G401.6 (cell line): Measurements from ENCODE around the gene OR6X1.

Experiments used
- FAIRE-seq: peaks from 2 replicates; lab custom pipeline; 2012; peaks lifted over from hg19 to GRCh38; lab: Jason Lieb, UNC

The OR6X1 gene

DNA sequence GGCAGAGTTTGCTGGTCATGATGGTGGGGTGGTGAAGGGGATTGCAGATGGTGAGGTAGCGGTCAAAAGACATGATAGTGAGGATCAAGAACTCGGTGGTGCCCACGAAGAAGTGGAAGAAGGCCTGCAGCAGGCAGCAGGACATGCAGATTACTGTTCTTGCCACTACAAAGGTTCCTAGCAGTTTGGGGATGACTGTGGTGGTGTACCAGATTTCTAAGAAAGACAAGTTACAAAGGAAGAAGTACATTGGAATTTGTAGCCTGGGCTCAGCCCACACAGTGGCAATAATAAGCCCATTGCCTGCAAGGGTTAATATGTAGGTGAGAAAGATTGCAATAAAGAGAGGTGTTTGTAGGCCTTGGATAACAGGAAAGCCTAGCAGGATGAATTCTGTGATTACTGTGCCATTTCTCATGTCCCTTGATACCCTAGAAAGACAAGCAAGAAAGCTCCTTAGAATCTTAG is at the start of gene OR6X1:
OR6X1 (minus strand) TSS at position 418 of the 468 bp plus-strand sequence; CDS start at position 418, 0 bp downstream.
- FAIRE-seq: no peak

DNA sequence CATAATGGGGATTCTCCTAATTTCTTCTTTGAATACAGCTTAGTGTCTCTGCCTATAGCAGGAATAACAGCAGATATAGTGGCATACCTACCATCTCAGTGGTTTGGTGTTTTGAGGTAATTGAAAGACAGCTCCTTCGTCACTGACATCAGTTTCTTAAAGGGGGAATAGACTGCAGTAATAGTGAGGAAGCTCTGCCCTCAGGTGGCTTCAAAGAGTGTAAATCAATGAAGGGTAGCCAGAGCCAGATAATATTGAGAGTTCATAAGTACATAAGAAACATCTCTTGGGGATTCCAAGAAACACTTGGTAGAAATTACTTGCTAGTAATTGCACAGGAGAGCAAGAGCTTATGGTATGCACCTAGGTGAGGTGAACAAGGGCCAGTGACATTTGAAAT is 47.4 kb upstream of the OR6X1 start:
- FAIRE-seq: no peak

DNA sequence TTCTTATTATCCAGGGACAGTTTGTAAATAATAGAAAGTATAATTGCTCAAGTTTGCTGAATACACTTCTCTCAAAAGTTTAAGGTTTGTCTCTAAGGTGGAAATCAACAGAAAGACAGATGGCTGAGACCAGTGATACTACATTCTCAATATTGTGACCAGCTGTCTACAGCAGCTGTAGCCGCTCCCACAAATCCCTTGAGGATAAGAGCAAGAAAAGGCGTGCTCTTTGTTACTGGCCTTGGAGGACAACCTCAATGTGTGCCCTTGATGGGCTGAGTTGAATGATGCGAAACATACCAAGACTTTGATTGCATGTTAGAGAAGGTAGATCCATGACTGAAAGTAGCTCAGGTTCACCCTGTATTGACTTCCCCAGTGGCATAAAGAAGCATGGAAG is 45.7 kb upstream of the OR6X1 start:
- no peak for FAIRE-seq

DNA sequence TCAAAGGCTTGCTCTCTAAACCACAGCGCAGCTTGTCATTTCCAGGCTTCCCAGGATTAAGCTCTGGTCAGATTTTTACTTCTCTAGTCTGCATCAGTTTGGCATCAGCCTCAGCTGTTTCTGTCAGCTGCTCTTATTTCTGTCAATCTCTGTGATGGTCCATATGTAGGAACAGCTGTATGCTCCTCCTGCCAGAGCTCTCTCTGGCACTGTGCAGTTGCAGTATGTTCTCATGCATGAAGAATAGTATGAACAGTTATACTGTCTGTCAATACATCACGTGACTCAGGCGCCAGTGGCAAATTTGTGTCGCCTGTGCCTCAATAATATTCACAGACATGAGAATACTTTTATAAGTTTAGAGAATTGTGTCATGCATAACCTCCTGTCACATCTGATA is 45.1 kb upstream of the OR6X1 start:
- no peak for FAIRE-seq

DNA sequence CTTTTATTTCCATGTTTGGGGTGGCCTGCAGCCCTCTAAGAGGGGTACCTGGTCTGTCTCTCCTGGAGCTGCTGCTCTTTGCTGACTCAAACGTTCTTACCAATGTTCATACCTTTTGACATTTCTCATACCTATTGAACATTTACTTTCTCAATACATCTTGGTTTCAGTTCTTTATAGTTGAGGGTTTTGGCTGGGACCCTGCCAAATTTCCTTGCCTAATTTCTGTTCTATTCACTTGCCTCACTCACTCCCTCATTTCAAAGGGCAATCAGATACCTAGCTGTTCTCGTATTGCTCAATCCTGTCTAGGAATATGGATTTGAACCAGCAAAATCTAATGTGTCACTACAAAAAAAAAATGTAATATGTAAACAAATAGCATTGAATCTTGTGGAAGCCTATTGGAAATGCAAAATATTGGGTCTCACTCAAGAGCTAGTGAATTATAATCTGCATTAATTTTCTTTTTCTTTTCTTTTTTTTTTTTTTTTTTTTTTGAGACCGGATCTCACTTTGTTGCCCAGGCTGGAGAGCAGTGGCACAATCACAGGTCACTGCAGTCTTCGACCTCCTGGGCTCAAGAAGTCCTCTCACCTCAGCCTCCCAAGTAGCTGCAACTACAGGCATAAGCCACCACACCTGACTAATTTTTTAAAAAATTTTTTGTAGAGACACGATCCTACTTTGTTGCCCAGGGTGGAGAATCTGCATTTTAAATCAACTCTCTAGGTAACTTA is 44.4 kb upstream of the OR6X1 start:
- no peak for FAIRE-seq

- no peak for FAIRE-seq
Measured at GRCh38 chr11:123798079-123798478, 43.8 kb upstream of the OR6X1 start.

GRCh38 chr11:123797541-123797940 is 43.2 kb upstream of the OR6X1 start:
- no peak for FAIRE-seq

DNA sequence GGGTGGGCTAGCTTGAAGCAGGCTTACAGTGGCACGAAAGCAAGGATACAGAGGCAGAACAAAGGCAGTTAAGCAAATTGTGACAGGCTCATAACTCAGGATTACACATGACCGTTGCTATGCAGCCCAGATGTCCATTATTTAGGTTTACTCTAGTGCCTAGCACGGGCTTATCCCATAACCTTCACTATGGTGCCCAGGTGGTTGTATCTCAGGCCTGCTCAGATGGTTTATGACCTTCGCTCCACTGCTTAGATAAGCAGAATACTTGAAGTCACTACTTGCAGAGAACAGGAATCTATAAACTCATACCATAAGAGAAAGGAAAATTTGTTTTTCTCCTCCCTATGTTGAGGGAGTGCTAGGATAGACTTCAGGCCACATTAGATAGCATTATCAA is 42.8 kb upstream of the OR6X1 start:
- no peak for FAIRE-seq

- FAIRE-seq: no peak
Measured at GRCh38 chr11:123796226-123796625, 41.9 kb upstream of the OR6X1 start.

DNA sequence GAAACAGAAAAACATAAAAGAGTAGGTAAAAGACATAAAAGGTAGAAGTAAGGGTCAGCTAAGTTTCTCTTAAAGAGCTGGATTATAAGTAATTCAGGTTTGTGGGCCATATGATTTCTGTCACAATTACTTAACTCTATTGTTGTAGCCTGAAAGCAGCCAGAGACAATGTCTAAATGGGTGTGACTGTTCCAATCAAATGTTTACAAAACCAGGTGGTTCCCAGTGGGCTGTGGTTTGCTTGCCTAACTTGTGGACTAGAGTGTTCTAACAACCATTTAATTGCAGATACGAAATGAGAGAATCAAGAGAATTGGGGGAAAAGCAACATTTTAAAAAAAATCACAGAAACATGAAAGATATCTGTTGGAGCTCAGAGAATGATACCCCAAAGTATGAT is 29.2 kb upstream of the OR6X1 start:
- no peak for FAIRE-seq

DNA sequence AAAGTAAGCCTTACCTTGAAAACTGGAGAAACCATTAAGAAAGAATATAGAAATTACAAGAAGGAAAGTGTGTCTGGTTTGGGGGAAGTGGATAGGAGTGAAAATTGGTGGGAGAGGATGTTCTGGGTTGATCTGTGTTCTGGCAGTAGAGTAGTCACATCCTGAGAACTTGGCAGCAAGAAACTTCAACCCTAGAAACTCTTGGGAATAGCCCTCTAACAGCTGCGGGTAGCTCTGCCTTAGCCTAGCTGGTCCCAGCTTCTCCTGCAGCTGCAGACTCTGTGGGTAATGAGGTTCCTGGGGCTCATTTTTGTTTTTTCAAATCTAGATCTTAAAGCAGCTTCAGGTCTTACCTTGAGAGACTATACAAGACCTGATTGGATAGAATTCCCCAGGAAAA is 24.2 kb upstream of the OR6X1 start:
- no peak for FAIRE-seq

DNA sequence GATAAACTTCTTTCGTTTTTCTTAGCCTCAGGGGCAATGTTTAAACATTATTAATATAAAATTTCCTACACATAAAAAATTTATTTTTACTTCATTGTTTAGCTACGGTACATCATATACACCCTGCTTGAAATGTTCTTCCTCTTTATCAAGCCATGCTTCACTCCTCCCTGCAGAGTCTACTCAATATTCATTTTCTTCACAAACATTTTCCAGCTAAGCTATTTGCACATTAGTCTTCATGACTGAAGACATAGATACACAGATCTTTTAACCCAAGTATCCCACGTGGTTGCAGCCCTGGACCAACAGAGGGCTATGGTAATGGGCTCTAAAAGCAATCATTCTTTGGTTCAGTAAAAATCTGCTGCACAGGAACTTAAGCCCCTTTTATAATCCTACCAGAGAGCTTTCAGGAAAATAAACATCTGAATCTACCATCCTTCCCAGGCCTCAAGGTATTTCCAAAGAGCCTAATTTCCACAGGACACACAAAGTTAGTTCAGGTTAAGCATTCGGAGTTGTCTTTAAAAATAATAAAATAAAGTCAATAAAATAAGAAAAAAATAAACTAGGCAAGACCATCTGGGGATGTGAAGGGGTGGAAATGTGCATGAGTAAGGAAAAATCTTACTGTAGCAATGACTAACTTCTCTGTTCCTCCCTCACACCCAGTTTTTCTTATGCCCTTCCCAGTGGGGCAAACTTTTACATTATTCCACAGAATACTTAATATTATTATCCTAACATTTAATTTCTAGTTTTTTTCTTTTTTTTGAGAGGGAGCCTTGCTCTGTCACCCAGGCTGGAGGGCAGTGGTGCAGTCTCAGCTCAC is 21.6 kb upstream of the OR6X1 start:
- no peak for FAIRE-seq

DNA sequence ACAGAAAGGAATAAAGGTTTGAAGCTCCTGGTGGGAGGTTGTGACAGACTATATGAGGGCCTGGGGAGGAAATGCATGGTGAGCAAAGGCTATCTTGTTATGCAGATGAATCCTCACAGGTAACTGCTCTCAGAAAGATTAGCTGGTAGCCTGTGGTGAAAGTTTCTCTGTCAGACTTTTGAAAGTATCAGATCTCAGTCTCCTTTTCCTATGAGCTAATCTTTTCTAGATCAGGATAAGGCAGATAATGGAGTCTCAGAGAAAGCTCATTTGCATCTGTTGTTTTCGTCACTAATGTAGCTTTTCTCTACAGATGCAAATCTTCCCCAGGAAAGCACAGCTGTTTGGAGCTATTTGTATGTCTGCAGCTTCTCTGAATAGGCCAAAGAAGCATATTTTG is 21.0 kb upstream of the OR6X1 start:
- FAIRE-seq: no peak

GRCh38 chr11:123773959-123774358 is 19.6 kb upstream of the OR6X1 start:
- FAIRE-seq: no peak

- no peak for FAIRE-seq
Measured at GRCh38 chr11:123773026-123773425, 18.7 kb upstream of the OR6X1 start.

DNA sequence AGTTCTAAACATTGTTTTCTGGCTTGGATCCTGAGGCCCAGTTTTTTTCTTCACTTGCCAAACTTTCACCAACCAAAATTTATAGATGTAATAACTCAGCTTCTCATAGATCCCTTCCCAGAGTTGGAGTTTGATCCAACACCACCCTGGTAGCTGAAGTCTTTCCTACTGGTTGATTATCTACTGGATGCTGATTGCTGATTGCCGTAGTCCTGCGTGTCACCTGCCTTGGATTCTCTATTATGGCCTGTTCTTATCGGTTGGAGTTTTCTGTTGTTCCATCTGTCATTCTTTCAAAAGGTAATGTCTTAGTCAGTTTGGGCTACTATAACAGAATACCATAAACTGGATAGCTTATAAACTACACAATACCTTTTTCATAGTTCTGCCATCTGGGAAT is 17.3 kb upstream of the OR6X1 start:
- FAIRE-seq: no peak

DNA sequence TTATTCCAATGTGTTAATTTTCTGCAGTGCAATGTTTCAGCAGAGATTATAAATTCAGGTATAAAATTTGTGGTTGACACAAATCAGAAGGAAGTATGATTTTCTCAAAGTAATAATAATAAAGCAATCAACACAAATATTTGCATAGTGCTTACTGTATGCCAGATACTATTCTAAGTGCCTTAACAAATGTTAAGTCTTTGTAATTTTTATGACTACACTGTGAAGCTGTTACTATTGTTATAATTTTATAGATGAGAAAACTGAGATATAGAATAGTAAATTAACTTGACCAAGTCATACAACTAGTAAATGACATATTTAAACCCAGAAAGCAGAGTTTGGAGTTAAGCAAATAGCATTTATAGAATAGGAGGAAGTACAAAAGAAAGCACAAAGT is 16.4 kb upstream of the OR6X1 start:
- no peak for FAIRE-seq

- no peak for FAIRE-seq
Measured at GRCh38 chr11:123765601-123766000, 11.3 kb upstream of the OR6X1 start.

GRCh38 chr11:123762422-123762821 is 8.1 kb upstream of the OR6X1 start:
- no peak for FAIRE-seq

DNA sequence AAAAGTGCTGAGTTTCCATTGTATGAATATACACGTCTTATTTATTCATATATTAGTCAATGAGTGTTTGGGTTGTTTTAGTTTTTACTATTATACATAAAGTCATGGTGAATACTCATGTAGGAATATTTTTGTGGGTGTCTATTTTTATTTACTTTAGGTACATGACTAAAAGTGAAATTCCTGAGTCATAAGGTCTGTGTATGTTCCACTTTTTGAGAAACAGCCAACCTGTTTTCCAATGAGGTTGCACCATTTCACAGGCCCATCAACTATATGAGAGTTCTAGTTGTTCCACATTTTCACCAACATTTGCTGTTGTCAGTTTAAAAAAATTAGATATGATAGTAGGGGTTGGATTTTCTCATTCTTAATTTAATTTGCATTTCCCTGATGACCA is 6.6 kb upstream of the OR6X1 start:
- no peak for FAIRE-seq

GRCh38 chr11:123757976-123758375 is 3.7 kb upstream of the OR6X1 start:
- no peak for FAIRE-seq

GRCh38 chr11:123755813-123756212 is 1.5 kb upstream of the OR6X1 start:
- no peak for FAIRE-seq

DNA sequence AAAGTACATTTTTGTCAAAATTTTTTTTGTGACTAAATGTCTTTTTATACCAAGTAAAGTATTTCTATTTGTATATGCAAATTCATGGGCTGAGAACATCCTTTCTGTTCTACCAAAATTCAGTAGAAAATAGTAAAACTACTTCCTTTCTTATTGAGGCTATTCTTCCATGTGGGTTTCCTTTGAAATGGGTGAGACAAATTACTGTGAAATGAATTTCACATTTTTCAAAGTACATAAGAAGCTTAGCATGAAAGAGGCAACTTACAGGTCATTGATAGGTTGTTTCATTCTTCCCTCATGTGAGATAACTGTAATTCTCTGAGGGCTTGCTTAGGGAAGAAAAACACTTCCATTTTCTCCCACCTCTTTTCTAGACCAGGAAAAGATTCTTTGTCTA is 1.0 kb upstream of the OR6X1 start:
- no peak for FAIRE-seq

DNA sequence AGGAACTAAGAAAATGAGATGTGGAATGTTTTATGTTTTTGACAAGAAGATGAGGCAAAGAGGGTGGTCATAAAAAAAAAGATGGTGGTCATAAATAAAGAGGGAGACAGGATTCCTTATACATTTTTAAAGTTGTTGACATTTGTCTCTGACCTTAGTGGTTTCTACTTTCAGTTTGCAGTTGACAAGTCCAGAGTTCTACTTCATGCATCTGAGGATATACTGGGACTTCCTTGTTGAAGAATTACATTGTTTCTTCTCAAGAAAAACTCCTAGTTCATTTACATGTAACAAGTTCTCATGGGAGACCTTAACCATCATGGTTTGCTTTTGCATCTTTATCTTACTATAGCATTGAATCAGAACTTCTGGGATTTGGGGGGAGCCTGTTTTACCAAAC is 1.2 kb downstream of the OR6X1 start:
- no peak for FAIRE-seq
